GM21526 (cell line): ENCODE measurements around the gene SLC30A9.

Experiments used
- ATAC-seq: cut with Tn5 transposase; IDR thresholded peaks from one replicate; pipeline ENCODE4 v1.9.1; 2021; ENCODE audit warnings: moderate library complexity; ENCODE audit not compliant: unreplicated experiment, low FRiP score

Gene SLC30A9

GRCh38 chr4:41998019-41998418 is 7.7 kb downstream of the SLC30A9 start:
- no peak for ATAC-seq

GRCh38 chr4:41999321-41999720 is 9.0 kb downstream of the SLC30A9 start:
- no peak for ATAC-seq

- no peak for ATAC-seq
These were observed 17.9 kb downstream of the SLC30A9 start for GRCh38 chr4:42008011-42008786.

DNA sequence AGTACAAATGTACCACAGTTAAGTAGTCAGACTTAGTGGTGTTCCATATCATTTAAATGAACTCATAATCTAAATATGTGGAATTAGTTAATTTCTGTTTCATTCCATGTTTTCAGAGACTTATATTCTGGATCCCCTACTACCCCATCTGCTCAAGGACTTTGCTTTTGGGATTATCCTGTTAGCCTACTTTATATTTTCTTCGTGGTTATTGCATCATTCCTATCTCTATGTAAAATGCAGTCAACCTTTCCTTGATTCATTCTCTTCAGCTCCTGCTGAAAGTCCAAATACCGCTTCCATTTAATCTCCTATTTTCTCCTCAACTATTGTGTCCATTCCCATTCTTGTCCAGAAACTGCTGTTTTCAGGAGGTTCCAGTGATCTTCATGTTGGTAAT is 25.1 kb downstream of the SLC30A9 start:
- ATAC-seq, result no peak

GRCh38 chr4:42018451-42018850 is 28.1 kb downstream of the SLC30A9 start:
- ATAC-seq, result no peak

- no peak for ATAC-seq
These were observed 58.1 kb downstream of the SLC30A9 start for GRCh38 chr4:42048394-42048793.

DNA sequence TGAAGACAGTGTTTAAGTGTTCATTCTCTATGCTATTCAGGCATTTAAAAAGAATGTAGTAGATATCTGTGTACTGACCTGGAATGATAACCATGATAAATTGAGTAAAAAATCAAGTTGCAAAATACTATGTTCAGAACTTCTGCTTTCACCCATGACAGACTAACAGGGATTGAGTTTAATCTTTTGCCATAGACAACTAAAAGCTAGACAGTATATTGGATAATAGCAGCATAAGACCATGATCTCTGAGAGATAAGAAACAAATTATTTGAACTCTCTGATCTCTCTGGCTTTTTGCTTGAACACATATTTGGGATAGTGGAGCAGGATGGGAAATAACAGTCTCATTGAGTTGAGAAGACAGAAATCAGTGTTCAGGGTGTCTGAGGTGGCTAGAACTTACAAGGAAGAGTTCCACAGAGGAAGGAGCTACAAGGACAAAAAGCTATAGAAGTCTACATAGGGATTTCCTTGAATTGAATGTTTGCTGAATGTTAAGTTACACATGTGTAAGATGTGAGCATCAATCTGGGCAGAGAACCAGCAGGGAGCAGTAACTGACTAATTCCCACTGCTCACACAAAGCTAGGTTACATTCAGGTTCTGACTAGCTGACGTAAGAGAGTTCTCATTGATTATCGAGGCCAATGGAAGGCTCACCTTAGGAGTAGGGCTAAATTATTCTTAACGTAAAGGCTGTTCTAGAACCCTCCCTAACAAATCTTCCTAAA is 60.4 kb downstream of the SLC30A9 start:
- ATAC-seq, result no peak

GRCh38 chr4:42066402-42066801 is 76.1 kb downstream of the SLC30A9 start:
- ATAC-seq, result no peak

DNA sequence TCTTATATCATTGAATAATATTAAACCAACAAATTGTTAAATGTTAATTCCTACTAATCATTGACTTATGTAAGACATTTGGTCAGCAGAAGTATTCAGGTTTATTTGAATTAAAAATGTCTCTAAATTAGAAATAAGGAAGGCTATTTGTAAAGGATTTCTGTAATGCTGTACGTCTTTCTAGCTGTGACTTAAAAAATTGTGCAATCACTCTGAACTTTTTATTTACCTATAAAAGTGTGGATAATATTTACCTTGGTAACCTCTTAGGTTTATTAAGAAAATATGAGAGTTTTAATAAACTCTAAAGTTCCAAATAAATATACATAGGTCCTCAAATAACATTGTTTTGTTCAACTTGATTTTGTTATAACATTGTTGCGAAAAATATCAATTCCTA is 76.9 kb downstream of the SLC30A9 start:
- no peak for ATAC-seq

GRCh38 chr4:42070463-42070862 is 80.1 kb downstream of the SLC30A9 start:
- no peak for ATAC-seq

DNA sequence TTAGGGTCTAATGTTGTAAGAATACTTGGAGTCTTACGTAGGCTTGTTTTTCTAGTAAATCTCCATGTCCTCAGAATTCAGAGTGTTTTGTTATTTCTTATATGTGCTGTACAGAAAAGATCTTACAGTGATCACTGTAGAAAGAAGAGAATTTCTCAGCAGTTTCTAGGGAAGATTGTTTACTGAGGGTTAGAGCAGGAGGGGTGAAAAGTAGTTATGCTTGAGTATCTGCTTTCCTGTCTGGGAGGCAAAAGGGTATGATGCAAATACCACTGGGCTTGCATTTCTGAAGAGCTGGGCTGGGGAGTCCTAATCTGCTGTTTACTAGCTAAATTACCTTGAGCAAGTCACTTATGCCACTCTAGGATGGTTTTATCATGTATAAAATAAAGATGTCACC is 84.0 kb downstream of the SLC30A9 start:
- no peak for ATAC-seq

- peak; percentile 82 for ATAC-seq
These were observed 88.0 kb downstream of the SLC30A9 start for GRCh38 chr4:42078184-42078801.

DNA sequence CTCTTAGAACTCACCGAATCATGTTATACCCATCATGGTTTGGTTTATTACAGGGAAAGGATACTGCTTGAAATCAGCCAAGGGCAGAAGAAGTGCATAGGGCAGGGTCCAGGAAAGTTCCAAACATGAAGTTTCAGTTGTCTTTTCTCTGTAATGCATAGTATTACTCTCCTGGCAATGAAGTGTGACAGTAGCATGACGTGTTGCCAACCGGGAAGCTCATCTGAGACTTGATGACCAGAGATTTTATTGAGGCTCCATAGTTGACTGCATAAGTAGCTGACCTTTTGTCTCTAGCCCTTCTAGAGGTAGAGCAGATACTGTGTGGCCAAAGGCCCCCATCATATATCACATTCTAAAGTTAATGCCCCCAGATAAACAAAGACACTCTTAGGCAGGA is 90.0 kb downstream of the SLC30A9 start:
- ATAC-seq, result no peak

DNA sequence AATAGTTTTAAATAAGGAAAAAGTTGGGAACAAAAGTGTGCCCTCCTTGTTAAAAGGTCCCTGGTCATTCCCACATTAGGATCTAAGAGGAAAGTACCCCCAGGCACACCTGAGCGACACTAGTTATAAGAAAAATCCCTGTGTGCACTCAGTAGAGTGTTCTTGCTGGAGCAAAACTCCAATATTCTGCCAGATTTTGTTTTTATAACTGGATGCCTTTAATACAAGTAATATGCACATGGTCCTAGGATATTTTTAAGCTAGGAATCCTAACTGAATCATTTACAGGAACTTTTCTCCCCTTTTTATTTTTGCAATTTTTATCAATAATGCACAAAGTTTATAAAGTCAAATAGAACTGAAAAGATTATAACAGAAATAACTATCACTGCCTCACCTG is 93.5 kb downstream of the SLC30A9 start:
- ATAC-seq, result no peak

DNA sequence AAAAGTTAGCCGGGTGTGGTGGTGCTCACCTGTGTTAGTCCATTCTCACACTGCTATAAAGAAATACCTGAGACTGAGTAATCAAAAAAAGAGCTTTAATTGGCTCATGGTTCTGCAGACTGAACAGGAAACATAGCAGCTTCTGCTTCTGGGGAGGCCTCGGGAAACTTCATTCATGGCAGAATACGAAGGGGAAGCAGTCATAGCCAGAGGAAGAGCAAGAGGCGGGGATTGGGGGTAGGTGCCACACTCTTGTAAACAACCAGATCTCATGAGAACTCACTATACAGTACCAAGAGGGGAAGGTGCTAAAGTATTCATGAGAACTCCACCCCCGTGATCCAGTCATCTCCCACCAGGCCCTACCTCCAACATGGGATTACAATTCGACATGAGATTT is 98.1 kb downstream of the SLC30A9 start:
- no peak for ATAC-seq

DNA sequence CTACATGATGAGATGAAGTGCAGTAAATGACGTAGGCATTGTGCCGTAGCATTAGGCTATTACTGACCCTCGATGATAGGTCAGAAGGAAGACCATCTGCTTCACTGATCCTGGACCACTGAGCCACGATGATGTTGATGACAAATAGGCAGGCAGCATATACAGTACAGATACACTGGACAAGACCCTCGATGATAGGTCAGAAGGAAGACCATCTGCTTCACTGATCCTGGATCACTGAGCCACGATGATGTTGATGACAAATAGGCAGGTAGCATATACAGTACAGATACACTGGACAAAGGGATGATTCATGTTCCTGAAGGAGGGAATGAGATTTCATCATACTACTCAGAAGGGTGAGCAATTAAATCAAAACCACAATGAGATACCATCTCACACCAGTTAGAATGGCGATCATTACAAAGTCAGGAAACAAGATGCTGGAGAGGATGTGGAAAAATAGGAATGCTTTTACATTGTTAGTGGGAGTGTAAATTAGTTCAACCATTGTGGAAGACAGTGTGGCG is 111.2 kb downstream of the SLC30A9 start:
- no peak for ATAC-seq

GRCh38 chr4:42104521-42104920 is 114.2 kb downstream of the SLC30A9 start:
- no peak for ATAC-seq

DNA sequence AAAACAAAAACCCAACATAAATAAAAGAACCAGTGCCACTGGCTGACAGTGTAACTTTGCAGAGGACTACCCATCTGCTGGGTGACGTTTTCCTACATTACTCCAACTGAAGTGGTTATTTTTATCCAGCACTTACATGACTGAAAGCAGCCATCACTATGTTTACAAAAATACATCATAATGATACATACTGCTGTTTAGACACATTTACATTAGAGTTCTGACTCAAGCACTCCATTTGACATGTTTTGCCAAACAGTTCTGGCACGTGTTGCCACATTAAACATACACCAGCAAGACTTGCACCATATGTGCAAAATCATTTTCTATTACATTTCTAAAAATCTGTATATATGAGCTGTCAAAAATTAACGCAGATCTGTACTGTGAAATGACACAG is 122.5 kb downstream of the SLC30A9 start:
- ATAC-seq, result no peak

- no peak for ATAC-seq
These were observed 129.6 kb downstream of the SLC30A9 start for GRCh38 chr4:42119886-42120285.

DNA sequence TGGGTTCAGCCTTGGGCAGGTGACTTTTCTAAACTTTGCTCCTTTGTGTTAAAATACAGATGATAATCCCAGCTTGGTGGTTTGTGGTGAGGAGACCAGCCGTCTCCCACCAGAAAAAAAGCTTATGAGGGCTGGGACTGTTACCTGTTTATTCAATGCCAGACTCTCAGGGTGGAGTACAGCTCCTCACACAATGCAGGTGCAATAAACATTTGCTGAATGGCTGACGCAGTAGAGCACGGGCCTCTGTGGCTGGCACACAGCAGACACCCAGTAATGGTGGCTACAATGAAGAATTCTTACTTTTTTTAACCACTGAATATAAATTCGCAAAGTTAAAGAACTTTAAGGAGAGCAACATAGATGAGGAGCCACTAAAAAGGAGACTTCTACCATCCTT is 131.9 kb downstream of the SLC30A9 start:
- ATAC-seq, result no peak

GRCh38 chr4:42123071-42123644 is 132.8 kb downstream of the SLC30A9 start:
- ATAC-seq, result no peak
